Caco-2 (cell line): Measurements from ENCODE around the gene FXYD7. TPM values are rescaled to one million over a fixed set of nuclear protein-coding genes. Genes with fewer than 3 reads are reported as not detected.

ENCODE experiments used
- BruUV-seq: library from RNA; stranded (reverse); fragments of 400-500 nt; replicated peaks from 2 replicates; lab custom pipeline; 2021; lab: Mats Ljungman, UMichigan
- CTCF ChIA-PET: fragments of 300-600 bp; sonication (Branson Sonifier 250); formaldehyde crosslinking; loops from one replicate; lab custom pipeline; 2022; ENCODE audit warnings: antibody characterized with exemption; lab: Charles Lee
- POLR2A ChIA-PET: fragments of 300-600 bp; sonication (Branson Sonifier 250); formaldehyde crosslinking; loops from one replicate; lab custom pipeline; 2022; ENCODE audit warnings: antibody characterized with exemption; lab: Charles Lee
- DNase-seq, 2 experiments: peaks; one replicate each; pipeline versions ENCODE4 v3.0.0 to v3.0.0-alpha.2; 2020 to 2022
- H3K27me3 ChIP-seq: replicated peaks from 2 replicates; pipeline ENCODE4 v1.6.0; 2011; ENCODE audit warnings: low read length; ENCODE audit not compliant: control insufficient read depth, insufficient read depth
- H3K36me3 ChIP-seq: 2 replicates; pipeline ENCODE4 v1.5.1; 2011; ENCODE audit warnings: low read length; ENCODE audit not compliant: control insufficient read depth, insufficient read depth
- H3K4me1 ChIP-seq: fragments of 250-450 bp; sonication (Bioruptor Pico); 2 replicates; pipeline ENCODE4 v1.5.1; 2020; ENCODE audit warnings: mild to moderate bottlenecking
- H3K4me3 ChIP-seq: 2 replicates; pipeline ENCODE4 v1.5.1; 2011; ENCODE audit warnings: low read depth, mild to moderate bottlenecking, control low read depth, low read length
- H3K9me3 ChIP-seq: fragments of 250-450 bp; sonication (Bioruptor Pico); 2 replicates; pipeline ENCODE4 v1.5.1; 2020; ENCODE audit warnings: mild to moderate bottlenecking, moderate library complexity
- H3K27ac Mint-ChIP-seq: one replicate; pipeline ENCODE4 v1.8.0; 2022; ENCODE audit warnings: mixed read lengths; ENCODE audit not compliant: unreplicated experiment
- H3K27me3 Mint-ChIP-seq: one replicate; pipeline ENCODE4 v1.8.0; 2022; ENCODE audit warnings: mixed read lengths; ENCODE audit not compliant: insufficient read depth, unreplicated experiment
- H3K36me3 Mint-ChIP-seq: one replicate; pipeline ENCODE4 v1.8.0; 2022; ENCODE audit warnings: mild to moderate bottlenecking, mixed read lengths; ENCODE audit not compliant: insufficient read depth, unreplicated experiment
- H3K4me1 Mint-ChIP-seq: one replicate; pipeline ENCODE4 v1.8.0; 2022; ENCODE audit warnings: low read depth, mixed read lengths; ENCODE audit not compliant: unreplicated experiment
- H3K4me3 Mint-ChIP-seq: one replicate; pipeline ENCODE4 v1.8.0; 2022; ENCODE audit warnings: mild to moderate bottlenecking, moderate library complexity, mixed read lengths; ENCODE audit not compliant: unreplicated experiment
- H3K9me3 Mint-ChIP-seq: one replicate; pipeline ENCODE4 v1.8.0; 2022; ENCODE audit warnings: mixed read lengths; ENCODE audit not compliant: unreplicated experiment
- intact Hi-C: fragments of 100-400 bp; cut with micrococcal nuclease; formaldehyde crosslinking; loops from one replicate; pipeline ENCODE4 v1.10.0; 2022; ENCODE audit not compliant: unreplicated experiment
- total RNA-seq: library from RNA; stranded (reverse); gene quantifications from 2 replicates; pipeline ENCODE4 v1.2.3, GENCODE V29; 2022
- TF ChIP-seq, protein P1 (sequence below), 2 experiments: fragments of 200-600 bp in 1 of 2; IDR thresholded peaks; 1 replicate in 1 of 2; 2 replicates in 1 of 2; pipeline versions ENCODE4 v1.5.1 to v1.8.0; 2011 to 2022; ENCODE audit warnings: antibody characterized with exemption in 1 of 2, control low read depth in 1 of 2, inconsistent platforms in 1 of 2, low read depth in 1 of 2, low read length in 1 of 2, mild to moderate bottlenecking in 1 of 2, moderate library complexity in 1 of 2; ENCODE audit not compliant: insufficient read depth in 1 of 2, severe bottlenecking in 1 of 2, unreplicated experiment in 1 of 2

FXYD7 gene
- total RNA-seq, 1 experiment from 2014 or later = not detected

DNA sequence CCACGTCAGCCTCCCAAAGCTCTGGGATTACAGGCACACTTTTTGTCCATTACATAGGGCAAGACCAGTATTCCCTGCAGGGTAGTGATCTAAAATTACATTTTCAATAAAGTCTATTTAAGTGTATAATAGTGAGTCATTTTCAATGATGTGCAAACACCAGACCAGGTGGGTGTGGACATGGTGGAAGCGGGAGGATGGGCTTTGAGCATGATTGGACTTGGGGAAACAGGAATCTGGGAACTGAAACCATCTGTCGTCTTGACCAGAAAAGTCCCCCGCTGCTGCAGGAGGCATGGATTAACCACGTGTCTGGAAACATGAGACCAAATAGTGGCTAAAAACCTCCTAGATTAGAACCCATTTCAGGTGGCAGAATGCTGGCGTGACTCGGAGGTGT is 22.6 kb upstream of the FXYD7 start:
- CTCF ChIA-PET = no interaction called here
- Histone ChIP-seq H3K9me3 (no peaks in the 10 kb centered on the region), H3K4me3 (no peak overlapping the region), H3K36me3 (peaks cover 3% of the 10 kb centered on the region; the same call in 1 of the 2 replicates), H3K27me3 (no peaks in the 10 kb centered on the region), H3K4me1 (peaks cover 23% of the 10 kb centered on the region)
- no peaks in the 10 kb centered on the region for H3K9me3 Mint-ChIP-seq
- BruUV-seq = no TSS peak
- no peak overlapping the region for H3K4me3 Mint-ChIP-seq
- TF ChIP-seq, protein P1, sequence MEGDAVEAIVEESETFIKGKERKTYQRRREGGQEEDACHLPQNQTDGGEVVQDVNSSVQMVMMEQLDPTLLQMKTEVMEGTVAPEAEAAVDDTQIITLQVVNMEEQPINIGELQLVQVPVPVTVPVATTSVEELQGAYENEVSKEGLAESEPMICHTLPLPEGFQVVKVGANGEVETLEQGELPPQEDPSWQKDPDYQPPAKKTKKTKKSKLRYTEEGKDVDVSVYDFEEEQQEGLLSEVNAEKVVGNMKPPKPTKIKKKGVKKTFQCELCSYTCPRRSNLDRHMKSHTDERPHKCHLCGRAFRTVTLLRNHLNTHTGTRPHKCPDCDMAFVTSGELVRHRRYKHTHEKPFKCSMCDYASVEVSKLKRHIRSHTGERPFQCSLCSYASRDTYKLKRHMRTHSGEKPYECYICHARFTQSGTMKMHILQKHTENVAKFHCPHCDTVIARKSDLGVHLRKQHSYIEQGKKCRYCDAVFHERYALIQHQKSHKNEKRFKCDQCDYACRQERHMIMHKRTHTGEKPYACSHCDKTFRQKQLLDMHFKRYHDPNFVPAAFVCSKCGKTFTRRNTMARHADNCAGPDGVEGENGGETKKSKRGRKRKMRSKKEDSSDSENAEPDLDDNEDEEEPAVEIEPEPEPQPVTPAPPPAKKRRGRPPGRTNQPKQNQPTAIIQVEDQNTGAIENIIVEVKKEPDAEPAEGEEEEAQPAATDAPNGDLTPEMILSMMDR (IDR thresholded peaks at IDR 0.05; ENCODE audit: insufficient read depth in 1 of 2, low read depth in 1 of 2, low read length in 1 of 2, severe bottlenecking in 1 of 2, unreplicated experiment in 1 of 2) = no peak
- DNase-seq = no peak
- peaks cover 40% of the 10 kb centered on the region for H3K4me1 Mint-ChIP-seq
- peaks cover 8% of the 10 kb centered on the region for H3K36me3 Mint-ChIP-seq
- intact Hi-C loops = no loop called here
- H3K27me3 Mint-ChIP-seq = no peaks in the 10 kb centered on the region
- H3K27ac Mint-ChIP-seq = no peak overlapping the region
- POLR2A ChIA-PET = no interaction called here

DNA sequence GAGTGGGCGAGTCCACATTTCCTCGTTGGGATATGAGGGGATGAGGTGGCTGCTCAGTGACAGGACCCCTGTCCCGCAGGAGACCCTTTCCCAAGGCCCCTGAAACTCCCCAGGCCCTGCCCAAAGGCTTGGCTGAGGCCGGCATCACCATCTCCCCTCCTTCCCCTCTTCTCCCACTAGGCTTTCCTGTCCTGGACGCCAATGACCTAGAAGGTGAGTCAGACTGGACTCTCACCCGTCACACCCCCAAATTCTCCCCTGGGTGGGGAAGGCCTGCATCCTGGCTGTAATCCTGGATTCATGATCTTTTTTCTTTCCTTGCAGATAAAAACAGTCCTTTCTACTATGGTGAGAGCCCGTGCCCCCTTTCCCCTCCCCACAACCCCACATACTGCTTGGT is 22.2 kb upstream of the FXYD7 start:
- ChIA-PET CTCF (no interaction called here), POLR2A (no interaction called here)
- Mint-ChIP-seq H3K27me3 (no peaks in the 10 kb centered on the region), H3K9me3 (no peaks in the 10 kb centered on the region), H3K36me3 (peaks cover 8% of the 10 kb centered on the region), H3K4me1 (peaks cover 36% of the 10 kb centered on the region), H3K27ac (no peak overlapping the region), H3K4me3 (no peak overlapping the region)
- Histone ChIP-seq H3K9me3 (no peaks in the 10 kb centered on the region), H3K4me1 (peaks cover 19% of the 10 kb centered on the region), H3K27me3 (no peaks in the 10 kb centered on the region), H3K4me3 (no peak overlapping the region), H3K36me3 (peaks cover 3% of the 10 kb centered on the region; the same call in 1 of the 2 replicates)
- DNase-seq = no peak
- intact Hi-C loops = no loop called here
- TF ChIP-seq, protein P1 (IDR thresholded peaks at IDR 0.05; ENCODE audit: insufficient read depth in 1 of 2, low read depth in 1 of 2, low read length in 1 of 2, severe bottlenecking in 1 of 2, unreplicated experiment in 1 of 2) = no peak
- no TSS peak for BruUV-seq

DNA sequence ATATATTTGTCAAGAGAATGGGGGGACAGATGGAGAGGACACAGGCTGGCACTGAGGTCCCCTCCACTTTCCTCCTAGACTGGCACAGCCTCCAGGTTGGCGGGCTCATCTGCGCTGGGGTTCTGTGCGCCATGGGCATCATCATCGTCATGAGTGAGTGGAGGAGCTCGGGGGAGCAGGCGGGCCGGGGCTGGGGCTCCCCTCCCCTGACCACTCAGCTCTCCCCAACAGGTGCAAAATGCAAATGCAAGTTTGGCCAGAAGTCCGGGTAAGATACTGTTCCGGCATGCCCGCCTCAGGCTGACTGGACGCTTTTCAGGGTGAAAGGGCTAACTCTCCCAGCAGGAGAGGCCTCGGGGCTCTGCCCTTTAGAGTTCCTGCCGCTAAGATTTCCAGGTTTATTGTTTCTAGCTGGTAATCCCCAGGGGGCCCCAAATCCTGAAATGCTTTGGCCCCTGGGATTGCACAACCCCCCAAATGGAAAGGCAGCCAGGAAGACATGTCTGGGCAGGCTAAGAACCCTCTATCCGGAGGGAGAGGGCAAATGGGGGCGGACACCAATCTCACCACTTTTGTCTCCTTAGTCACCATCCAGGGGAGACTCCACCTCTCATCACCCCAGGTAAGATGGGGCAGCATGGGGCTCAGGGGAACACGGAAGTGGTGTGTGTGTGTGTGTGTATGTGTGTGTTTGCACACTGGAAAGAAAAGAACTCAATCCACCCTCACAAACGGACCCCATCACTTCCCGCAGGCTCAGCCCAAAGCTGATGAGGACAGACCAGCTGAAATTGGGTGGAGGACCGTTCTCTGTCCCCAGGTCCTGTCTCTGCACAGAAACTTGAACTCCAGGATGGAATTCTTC is 20.1 kb upstream of the FXYD7 start:
- no peaks in the 10 kb centered on the region for H3K9me3 ChIP-seq
- H3K27me3 Mint-ChIP-seq = no peaks in the 10 kb centered on the region
- H3K4me1 ChIP-seq = peaks cover 5% of the 10 kb centered on the region
- ChIA-PET POLR2A (no interaction called here), CTCF (no interaction called here)
- no peak overlapping the region for H3K27ac Mint-ChIP-seq
- H3K4me1 Mint-ChIP-seq = peaks cover 16% of the 10 kb centered on the region
- H3K36me3 Mint-ChIP-seq = peaks cover 8% of the 10 kb centered on the region
- H3K4me3 ChIP-seq = no peak overlapping the region
- H3K36me3 ChIP-seq = 0 out of 2 replicates have a peak, but pooled peaks cover 2% of the 10 kb centered on the region
- intact Hi-C loops = no loop called here
- no peaks in the 10 kb centered on the region for H3K27me3 ChIP-seq
- no peak overlapping the region for H3K4me3 Mint-ChIP-seq
- TF ChIP-seq, protein P1 (IDR thresholded peaks at IDR 0.05; ENCODE audit: insufficient read depth in 1 of 2, low read depth in 1 of 2, low read length in 1 of 2, severe bottlenecking in 1 of 2, unreplicated experiment in 1 of 2) = no peak
- BruUV-seq = no TSS peak
- H3K9me3 Mint-ChIP-seq = no peaks in the 10 kb centered on the region
- DNase-seq = no peak
